ENCODE data around the gene PLD2. TPM values are rescaled to one million over a fixed set of nuclear protein-coding genes. Genes with fewer than 3 reads are reported as not detected.
A peak's percentile ranks its signal among the peaks of the same experiment; 100 is the strongest.

PLD2 gene
- 10 to 100 TPM; 12.3 to 14.1 TPM for total RNA-seq

- Mint-ChIP-seq H3K27me3 (no peaks in the 10 kb centered on the region), H3K4me1 (peaks cover 7% of the 10 kb centered on the region), H3K4me3 (peak within 1 kb of the TSS; percentile 73), H3K9me3 (ENCODE audit: low read depth) (no peaks in the 10 kb centered on the region), H3K27ac (no peak within 1 kb of the TSS), H3K36me3 (ENCODE audit: low read depth) (peaks cover 4% of the 10 kb centered on the region)
- ChIA-PET POLR2A (interaction anchor here (0.7 to 1.0 kb wide), 3 partner anchors 9 to 104 kb away, joined by 3 to 5 read pairs (median 5); partner anchors contain the start of gene PSMB6), CTCF (interaction anchor here (0.7 to 1.6 kb wide), 5 partner anchors 10 to 96 kb away, joined by 3 to 14 read pairs (median 4); partner anchors contain the start of genes CHRNE and PSMB6)
- intact Hi-C loops (cut with DNase I, micrococcal nuclease), result loop anchor here (1.0 to 10.0 kb wide), 9 partner anchors 11 to 242 kb away; partner anchors contain the start of genes ARRB2 (in 1 of the 2), C17orf107 (in 1 of the 2), GGT6 (in 1 of the 2) and INCA1 (in 1 of the 2)
- ATAC-seq (peak; percentile 98), DNase-seq (peak; percentile 93)
Observed at GRCh38 chr17:4806777-4807604, at the start of gene PLD2. Gene PLD2 (plus strand): TSS chr17:4807152. CDS start chr17:4807773, 621 bp downstream.

DNA sequence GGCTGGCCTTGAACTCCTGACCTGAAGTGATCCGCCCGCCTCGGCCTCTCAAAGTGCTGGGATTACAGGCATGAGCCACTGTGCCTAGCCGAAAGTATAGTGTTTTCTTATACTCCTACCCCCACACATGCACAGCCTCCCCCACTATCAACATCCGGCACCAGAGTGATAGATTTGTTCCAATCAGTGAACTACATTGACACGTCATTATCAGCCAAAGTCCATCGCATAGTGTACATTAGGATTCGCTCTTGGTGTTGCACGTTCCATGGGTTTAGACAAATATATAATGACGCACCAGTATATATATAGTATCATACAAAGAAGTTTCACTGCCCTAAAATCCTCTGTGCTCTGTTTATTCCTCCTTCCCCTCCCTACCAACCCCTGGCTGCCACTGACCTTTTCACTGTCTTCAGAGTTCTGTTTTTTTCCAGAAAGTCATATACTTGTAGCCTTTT lies 47.1 kb upstream of the PLD2 start:
- no peaks in the 10 kb centered on the region for H3K9me3 Mint-ChIP-seq (ENCODE audit: low read depth)
- H3K4me3 Mint-ChIP-seq, result no peak overlapping the region
- H3K4me1 Mint-ChIP-seq, result no peaks in the 10 kb centered on the region
- intact Hi-C loops (cut with DNase I, micrococcal nuclease), result no loop called here
- ATAC-seq (no peak), DNase-seq (no peak)
- POLR2A ChIA-PET, result no interaction called here
- H3K36me3 Mint-ChIP-seq (ENCODE audit: low read depth), result no peaks in the 10 kb centered on the region
- CTCF ChIA-PET, result no interaction called here
- peaks cover 7% of the 10 kb centered on the region for H3K27me3 Mint-ChIP-seq
- H3K27ac Mint-ChIP-seq, result no peak overlapping the region

DNA sequence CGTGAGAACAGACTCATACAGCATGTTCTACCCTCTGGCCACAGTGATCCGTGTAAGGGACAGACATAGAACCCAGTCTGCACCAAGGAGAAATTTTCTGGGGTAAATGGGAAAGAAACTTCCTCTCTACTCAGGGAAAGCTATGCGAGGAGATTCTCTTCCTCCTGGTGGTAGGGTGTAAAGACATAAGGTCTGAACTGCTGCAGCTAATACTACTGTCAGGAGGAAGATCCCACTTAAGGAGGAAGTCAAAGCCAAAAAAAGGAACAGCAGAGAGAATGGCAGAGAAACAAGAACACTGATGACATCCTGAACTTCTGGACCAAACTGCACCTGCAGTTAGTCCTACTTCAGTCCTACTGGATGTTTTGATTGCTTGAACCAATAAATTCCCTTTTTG lies 42.4 kb upstream of the PLD2 start:
- Mint-ChIP-seq H3K4me1 (peaks cover 2% of the 10 kb centered on the region), H3K27me3 (peaks cover 5% of the 10 kb centered on the region), H3K9me3 (ENCODE audit: low read depth) (no peaks in the 10 kb centered on the region), H3K36me3 (ENCODE audit: low read depth) (no peaks in the 10 kb centered on the region), H3K27ac (no peak overlapping the region), H3K4me3 (no peak overlapping the region)
- intact Hi-C loops (cut with DNase I, micrococcal nuclease), result no loop called here
- POLR2A ChIA-PET, result no interaction called here
- no peak for DNase-seq
- CTCF ChIA-PET, result interaction anchor here (0.7 kb wide), 1 partner anchor 25 kb away, joined by 4 read pairs; no protein-coding TSS in a partner anchor
- no peak for ATAC-seq

GRCh38 chr17:4766201-4766600 lies 40.8 kb upstream of the PLD2 start:
- CTCF ChIA-PET, result no interaction called here
- POLR2A ChIA-PET, result no interaction called here
- Mint-ChIP-seq H3K27ac (no peak overlapping the region), H3K4me3 (no peak overlapping the region), H3K27me3 (peaks cover 5% of the 10 kb centered on the region), H3K36me3 (ENCODE audit: low read depth) (no peaks in the 10 kb centered on the region), H3K9me3 (ENCODE audit: low read depth) (no peaks in the 10 kb centered on the region), H3K4me1 (peaks cover 7% of the 10 kb centered on the region)
- intact Hi-C loops (cut with DNase I, micrococcal nuclease), result no loop called here
- ATAC-seq, result no peak
- no peak for DNase-seq

DNA sequence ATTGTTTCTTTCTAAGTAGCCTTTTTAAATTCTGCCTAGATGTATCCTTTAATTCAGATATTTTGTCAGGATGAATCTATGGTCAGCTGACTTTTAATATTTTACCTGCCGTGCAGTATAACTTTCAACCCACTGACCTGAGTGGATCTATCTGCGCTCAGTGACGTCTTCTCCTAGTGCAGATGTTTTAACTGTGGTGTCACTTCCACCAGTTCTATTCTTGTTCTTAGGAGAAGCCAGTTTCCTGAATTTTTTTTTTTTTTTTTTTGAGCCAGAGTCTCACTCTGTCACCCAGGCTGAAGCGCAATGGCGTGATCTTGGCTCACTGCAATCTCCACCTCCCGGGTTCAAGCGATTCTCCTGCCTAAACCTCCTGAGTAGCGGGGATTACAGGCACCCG lies 40.2 kb upstream of the PLD2 start:
- peaks cover 11% of the 10 kb centered on the region for H3K4me1 Mint-ChIP-seq
- no peak overlapping the region for H3K4me3 Mint-ChIP-seq
- intact Hi-C loops (cut with DNase I, micrococcal nuclease), result no loop called here
- DNase-seq, result no peak
- CTCF ChIA-PET, result no interaction called here
- no peak overlapping the region for H3K27ac Mint-ChIP-seq
- no peaks in the 10 kb centered on the region for H3K36me3 Mint-ChIP-seq (ENCODE audit: low read depth)
- no peaks in the 10 kb centered on the region for H3K9me3 Mint-ChIP-seq (ENCODE audit: low read depth)
- peaks cover 5% of the 10 kb centered on the region for H3K27me3 Mint-ChIP-seq
- POLR2A ChIA-PET, result no interaction called here
- no peak for ATAC-seq

DNA sequence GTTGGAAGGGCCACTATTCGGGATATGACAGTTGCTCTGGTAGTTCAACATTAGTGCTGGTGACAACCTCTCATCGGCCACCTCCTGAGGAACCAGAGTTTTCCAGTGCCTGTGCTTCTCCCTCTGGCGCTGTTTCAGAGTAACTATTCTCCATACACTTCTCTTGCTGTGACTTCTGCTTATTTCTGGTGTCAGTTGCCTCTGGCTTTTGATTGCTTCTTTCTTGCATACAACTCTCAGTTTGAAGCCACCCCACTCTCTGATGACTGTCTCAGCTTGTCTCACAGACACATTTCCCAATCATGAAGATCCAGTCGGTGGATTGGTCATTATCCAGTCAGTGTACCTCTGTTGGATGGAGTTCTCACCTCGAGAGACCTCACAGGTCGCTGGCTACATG lies 38.7 kb upstream of the PLD2 start:
- no peak overlapping the region for H3K27ac Mint-ChIP-seq
- H3K9me3 Mint-ChIP-seq (ENCODE audit: low read depth), result no peaks in the 10 kb centered on the region
- ATAC-seq (no peak), DNase-seq (no peak)
- POLR2A ChIA-PET, result no interaction called here
- H3K4me1 Mint-ChIP-seq, result peaks cover 13% of the 10 kb centered on the region
- peaks cover 7% of the 10 kb centered on the region for H3K27me3 Mint-ChIP-seq
- intact Hi-C loops (cut with DNase I, micrococcal nuclease), result no loop called here
- no peaks in the 10 kb centered on the region for H3K36me3 Mint-ChIP-seq (ENCODE audit: low read depth)
- CTCF ChIA-PET, result interaction anchor here (0.6 to 1.6 kb wide), 2 partner anchors 12 to 22 kb away, joined by 3 read pairs; no protein-coding TSS in a partner anchor
- H3K4me3 Mint-ChIP-seq, result no peak overlapping the region

DNA sequence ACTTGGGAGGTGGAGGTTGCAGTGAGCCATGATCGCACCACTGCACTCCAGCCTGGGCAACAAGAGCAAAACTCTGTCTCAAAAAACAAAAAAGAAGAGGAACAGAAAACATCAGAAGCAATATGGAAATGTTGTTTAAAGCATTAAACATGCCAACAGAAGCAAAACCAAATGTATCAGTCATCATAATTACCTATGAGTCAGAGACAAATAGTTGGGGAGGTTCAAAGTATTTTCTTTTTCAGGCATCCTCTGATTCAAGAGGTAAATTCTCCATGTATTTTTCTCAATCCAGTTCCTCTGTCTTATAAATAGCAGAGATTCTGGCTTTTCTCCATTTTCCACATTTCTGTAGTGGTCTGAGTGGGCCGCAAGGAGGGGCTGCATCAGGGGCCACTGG lies 37.3 kb upstream of the PLD2 start:
- Mint-ChIP-seq H3K27ac (no peak overlapping the region), H3K4me1 (peaks cover 13% of the 10 kb centered on the region), H3K36me3 (ENCODE audit: low read depth) (no peaks in the 10 kb centered on the region), H3K27me3 (peaks cover 7% of the 10 kb centered on the region), H3K4me3 (no peak overlapping the region), H3K9me3 (ENCODE audit: low read depth) (no peaks in the 10 kb centered on the region)
- intact Hi-C loops (cut with DNase I, micrococcal nuclease), result no loop called here
- POLR2A ChIA-PET, result no interaction called here
- DNase-seq (no peak), ATAC-seq (peak; percentile 47)
- CTCF ChIA-PET, result interaction anchor here (1.6 kb wide), 1 partner anchor 13 kb away, joined by 3 read pairs; no protein-coding TSS in a partner anchor

DNA sequence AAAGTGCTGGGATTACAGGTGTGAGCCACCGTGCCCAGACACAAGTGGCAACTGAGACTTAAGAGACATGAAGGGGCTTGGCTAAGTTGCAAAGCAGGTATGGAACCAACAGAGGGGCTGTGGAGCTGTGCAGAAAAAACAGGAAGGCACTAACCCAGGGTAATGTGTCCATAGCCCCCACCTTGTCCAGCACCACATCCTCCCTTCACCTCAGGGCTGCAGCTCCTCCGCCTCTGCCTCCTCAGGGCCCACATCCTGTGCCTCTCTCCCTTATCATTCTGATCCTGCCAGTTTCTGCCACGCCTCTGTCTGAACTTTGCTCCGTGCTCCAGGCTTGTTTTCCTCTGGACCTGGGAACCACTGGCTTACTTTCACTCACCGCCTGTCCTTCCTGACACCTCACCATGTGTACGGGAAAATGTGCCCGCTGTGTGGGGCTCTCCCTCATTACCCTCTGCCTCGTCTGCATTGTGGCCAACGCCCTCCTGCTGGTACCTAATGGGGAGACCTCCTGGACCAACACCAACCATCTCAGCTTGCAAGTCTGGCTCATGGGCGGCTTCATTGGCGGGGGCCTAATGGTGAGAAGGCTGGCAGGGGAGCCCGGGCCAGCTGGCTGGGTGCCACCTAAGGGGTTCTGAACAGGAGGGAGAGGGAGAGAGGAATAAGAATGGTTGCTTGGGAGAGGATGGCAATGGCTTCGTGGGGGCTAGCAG lies 35.3 kb upstream of the PLD2 start, which contains the start of gene TM4SF5:
Gene TM4SF5 (plus strand): TSS at position 368 of the 716 bp plus-strand sequence. CDS start 37 bp downstream, at position 405.
- peaks cover 13% of the 10 kb centered on the region for H3K4me1 Mint-ChIP-seq
- ChIA-PET CTCF (no interaction called here), POLR2A (no interaction called here)
- no peaks in the 10 kb centered on the region for H3K9me3 Mint-ChIP-seq (ENCODE audit: low read depth)
- intact Hi-C loops (cut with DNase I, micrococcal nuclease), result no loop called here
- no peak within 1 kb of the TSS for H3K27ac Mint-ChIP-seq
- DNase-seq (peak; percentile 17), ATAC-seq (peak; percentile 60)
- H3K27me3 Mint-ChIP-seq, result peaks cover 7% of the 10 kb centered on the region
- no peaks in the 10 kb centered on the region for H3K36me3 Mint-ChIP-seq (ENCODE audit: low read depth)
- H3K4me3 Mint-ChIP-seq, result no peak within 1 kb of the TSS

DNA sequence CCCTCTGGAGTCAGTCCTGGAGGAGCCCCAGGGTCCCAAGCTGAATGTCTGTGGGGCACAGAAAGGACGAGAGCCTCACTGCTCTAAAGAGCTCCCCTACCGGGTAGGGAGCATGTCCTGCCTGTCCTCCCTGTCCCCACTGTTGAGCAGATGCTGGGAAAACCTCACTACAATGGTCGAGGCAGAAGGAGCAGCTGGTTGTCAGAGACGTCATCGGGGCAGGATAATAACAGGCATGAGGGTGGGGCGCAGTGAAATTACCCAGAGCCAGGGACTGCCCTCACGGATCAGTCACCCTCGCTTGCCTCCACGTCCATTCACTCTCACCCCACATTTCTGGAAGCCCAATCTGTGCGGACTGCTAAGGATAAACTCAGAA lies 34.7 kb upstream of the PLD2 start:
- H3K36me3 Mint-ChIP-seq (ENCODE audit: low read depth), result no peaks in the 10 kb centered on the region
- peaks cover 13% of the 10 kb centered on the region for H3K4me1 Mint-ChIP-seq
- ChIA-PET CTCF (no interaction called here), POLR2A (no interaction called here)
- H3K27ac Mint-ChIP-seq, result no peak overlapping the region
- no peaks in the 10 kb centered on the region for H3K9me3 Mint-ChIP-seq (ENCODE audit: low read depth)
- peaks cover 7% of the 10 kb centered on the region for H3K27me3 Mint-ChIP-seq
- H3K4me3 Mint-ChIP-seq, result no peak overlapping the region
- ATAC-seq (no peak), DNase-seq (no peak)
- intact Hi-C loops (cut with DNase I, micrococcal nuclease), result no loop called here

DNA sequence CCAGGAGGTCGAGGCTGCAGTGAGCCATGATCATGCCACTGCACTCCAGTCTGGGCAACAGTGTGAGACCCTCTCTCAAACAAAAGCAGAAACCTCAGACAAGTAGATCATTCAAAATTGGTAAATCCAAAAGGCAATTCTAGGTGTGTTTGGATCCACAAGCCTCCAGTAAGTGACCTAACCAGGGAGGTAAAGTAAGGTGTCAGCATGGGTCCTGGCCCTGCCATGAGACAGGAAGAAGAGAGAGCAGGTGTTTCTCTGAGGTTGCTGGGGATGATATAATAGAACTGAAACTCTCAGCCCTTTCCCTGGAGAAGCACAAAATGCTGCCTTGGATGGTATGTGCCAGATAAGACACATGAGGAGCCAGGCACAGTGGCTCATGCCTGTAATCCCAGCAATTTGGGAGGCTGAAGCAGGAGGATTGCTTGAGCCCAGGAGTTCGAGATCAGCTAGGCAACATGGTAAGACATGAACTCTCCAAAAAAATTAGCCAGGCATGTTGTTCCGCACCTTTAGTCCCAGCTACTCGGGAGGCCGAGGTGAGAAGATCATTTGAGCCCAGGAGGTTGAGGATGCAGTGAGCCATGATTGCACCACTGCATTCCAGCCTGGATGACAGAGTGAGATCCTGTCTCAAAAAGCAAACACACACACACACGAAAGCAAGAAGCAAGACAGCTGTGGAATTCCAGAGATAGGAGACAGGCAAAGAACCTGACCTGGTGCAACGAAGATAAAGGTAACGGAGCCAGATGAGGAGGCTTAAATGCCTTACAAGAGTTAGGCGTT lies 28.8 kb upstream of the PLD2 start:
- Mint-ChIP-seq H3K27ac (no peak overlapping the region), H3K4me3 (no peak overlapping the region), H3K36me3 (ENCODE audit: low read depth) (no peaks in the 10 kb centered on the region), H3K9me3 (ENCODE audit: low read depth) (no peaks in the 10 kb centered on the region), H3K27me3 (peaks cover 22% of the 10 kb centered on the region), H3K4me1 (no peaks in the 10 kb centered on the region)
- ChIA-PET CTCF (interaction anchor here (0.5 kb wide), 1 partner anchor 147 kb away, joined by 3 read pairs; no protein-coding TSS in a partner anchor), POLR2A (interaction anchor here (1.3 kb wide), 1 partner anchor 12 kb away, joined by 3 read pairs; no protein-coding TSS in a partner anchor)
- DNase-seq, result no peak
- ATAC-seq, result no peak
- intact Hi-C loops (cut with DNase I, micrococcal nuclease), result no loop called here
